ENCODE data around the gene TEX52. TPM values are rescaled to one million over a fixed set of nuclear protein-coding genes. Genes with fewer than 3 reads are reported as not detected.
A peak's percentile ranks its signal among the peaks of the same experiment; 100 is the strongest.

Gene TEX52
- total and polyA plus RNA-seq, 2 experiments from 2014 or later: not detected

- Histone ChIP-seq H3K9me3 (ENCODE audit: low read depth) (no peaks in the 10 kb centered on the region), H3K27ac (no peak overlapping the region), H3K36me3 (peaks cover 21% of the 10 kb centered on the region), H3K4me1 (ENCODE audit: low read depth) (peaks cover 1% of the 10 kb centered on the region), H3K27me3 (no peaks in the 10 kb centered on the region), H3K4me3 (no peak overlapping the region)
- peak in 1 of 2 donors; percentile 24 for DNase-seq (ENCODE audit: low read depth in 1 of 2, low spot score in 1 of 2)
- no peak for TF ChIP-seq CTCF (IDR thresholded peaks at IDR 0.05; ENCODE audit: low read depth, low read length)
These were observed 50.1 kb downstream of the TEX52 start for GRCh38 chr12:2806700-2807099.

- H3K36me3 ChIP-seq: peaks cover 37% of the 10 kb centered on the region
- no peak overlapping the region for H3K4me3 ChIP-seq
- no peaks in the 10 kb centered on the region for H3K9me3 ChIP-seq (ENCODE audit: low read depth)
- H3K27ac ChIP-seq: peak overlapping the region; percentile 84
- no peak for TF ChIP-seq CTCF (IDR thresholded peaks at IDR 0.05; ENCODE audit: low read depth, low read length)
- peak in 1 of 2 donors; percentile 84 for DNase-seq (ENCODE audit: low read depth in 1 of 2, low spot score in 1 of 2)
- no peaks in the 10 kb centered on the region for H3K4me1 ChIP-seq (ENCODE audit: low read depth)
- H3K27me3 ChIP-seq: no peaks in the 10 kb centered on the region
These were observed 51.7 kb downstream of the TEX52 start for GRCh38 chr12:2805143-2805520.

- no peak for TF ChIP-seq CTCF (IDR thresholded peaks at IDR 0.05; ENCODE audit: low read depth, low read length)
- no peaks in the 10 kb centered on the region for H3K27me3 ChIP-seq
- H3K4me1 ChIP-seq (ENCODE audit: low read depth): no peaks in the 10 kb centered on the region
- H3K36me3 ChIP-seq: peaks cover 42% of the 10 kb centered on the region
- no peaks in the 10 kb centered on the region for H3K9me3 ChIP-seq (ENCODE audit: low read depth)
- H3K4me3 ChIP-seq: no peak overlapping the region
- peak overlapping the region; percentile 84 for H3K27ac ChIP-seq
- DNase-seq (ENCODE audit: low read depth in 1 of 2, low spot score in 1 of 2): peak; percentile 79 to 91
These were observed 52.3 kb downstream of the TEX52 start for GRCh38 chr12:2804393-2805142.

GRCh38 chr12:2803635-2804392 lies 53.0 kb downstream of the TEX52 start:
- H3K27ac ChIP-seq: peak overlapping the region; percentile 84
- no peak overlapping the region for H3K4me3 ChIP-seq
- DNase-seq (ENCODE audit: low read depth in 1 of 2, low spot score in 1 of 2): no peak
- no peak for TF ChIP-seq CTCF (IDR thresholded peaks at IDR 0.05; ENCODE audit: low read depth, low read length)
- no peaks in the 10 kb centered on the region for H3K9me3 ChIP-seq (ENCODE audit: low read depth)
- H3K27me3 ChIP-seq: no peaks in the 10 kb centered on the region
- H3K36me3 ChIP-seq: peaks cover 50% of the 10 kb centered on the region
- H3K4me1 ChIP-seq (ENCODE audit: low read depth): no peaks in the 10 kb centered on the region

- H3K27ac ChIP-seq: no peak overlapping the region
These were observed 55.6 kb downstream of the TEX52 start for GRCh38 chr12:2801044-2801783.

More at GRCh38 chr12:2801044-2801783, 55.6 kb downstream of the TEX52 start:
- H3K9me3 ChIP-seq (ENCODE audit: low read depth): no peaks in the 10 kb centered on the region
- H3K27me3 ChIP-seq: no peaks in the 10 kb centered on the region
- H3K4me3 ChIP-seq: no peak overlapping the region
- peaks cover 62% of the 10 kb centered on the region for H3K36me3 ChIP-seq
- DNase-seq (ENCODE audit: low read depth in 1 of 2, low spot score in 1 of 2): no peak
- no peak for TF ChIP-seq CTCF (IDR thresholded peaks at IDR 0.05; ENCODE audit: low read depth, low read length)
- H3K4me1 ChIP-seq (ENCODE audit: low read depth): peaks cover 5% of the 10 kb centered on the region
